ENCODE data around the gene PXDN. TPM values are rescaled to one million over a fixed set of nuclear protein-coding genes. Genes with fewer than 3 reads are reported as not detected.
A peak's percentile ranks its signal among the peaks of the same experiment; 100 is the strongest.

Gene PXDN
- total and polyA plus RNA-seq, 9 donors, result 36.0 to 116 (median 54.5) TPM

GRCh38 chr2:1742681-1743395, 1.5 kb downstream of the PXDN start:
- H3K36me3 ChIP-seq, result no peaks in the 10 kb centered on the region
- H3K4me3 ChIP-seq, result peak overlapping the region; percentile 85
- no peaks in the 10 kb centered on the region for H3K27me3 ChIP-seq
- intact Hi-C loops (cut with DNase I), result loop anchor here (2.0 to 10.0 kb wide), 7 partner anchors 68 to 151 kb away; no protein-coding TSS in a partner anchor
- WGBS, 3 donors, result 0 to 1% (median 0%) methylated on average over 54 of the region's 54 CpGs
- peak overlapping the region; percentile 87 to 96 for H3K27ac ChIP-seq
- H3K9me3 ChIP-seq, result no peaks in the 10 kb centered on the region
- DNase-seq, result peak; percentile 84 to 90 (median 87)
- TF ChIP-seq EP300 (IDR thresholded peaks at IDR 0.05) (no peak), CTCF (IDR thresholded peaks at IDR 0.05) (peak in 2 of 3 donors; percentile 53 to 55)
- peaks cover 21% of the 10 kb centered on the region for H3K4me1 ChIP-seq (ENCODE audit: insufficient read depth)

- Histone ChIP-seq H3K36me3 (no peaks in the 10 kb centered on the region), H3K4me3 (peak overlapping the region; percentile 85), H3K27ac (peak overlapping the region; percentile 87 to 96), H3K4me1 (ENCODE audit: insufficient read depth) (peaks cover 21% of the 10 kb centered on the region), H3K27me3 (no peaks in the 10 kb centered on the region), H3K9me3 (no peaks in the 10 kb centered on the region)
- intact Hi-C loops (cut with DNase I), result loop anchor here (2.0 to 10.0 kb wide), 7 partner anchors 67 to 150 kb away; no protein-coding TSS in a partner anchor
- TF ChIP-seq CTCF (IDR thresholded peaks at IDR 0.05), result no peak
- TF ChIP-seq EP300 (IDR thresholded peaks at IDR 0.05), result no peak
- no peak for TF ChIP-seq POLR2A (IDR thresholded peaks at IDR 0.05)
- WGBS, 3 donors, result 49 to 53% (median 52%) methylated on average over 13 of the region's 13 CpGs
- peak in 2 of 5 donors; percentile 15 to 20 for DNase-seq
Measured at GRCh38 chr2:1742301-1742680, 2.0 kb downstream of the PXDN start.

- Histone ChIP-seq H3K27me3 (no peaks in the 10 kb centered on the region), H3K27ac (peak overlapping the region in 1 of 2 donors; percentile 87), H3K36me3 (no peaks in the 10 kb centered on the region), H3K9me3 (no peaks in the 10 kb centered on the region), H3K4me1 (ENCODE audit: insufficient read depth) (peaks cover 24% of the 10 kb centered on the region), H3K4me3 (no peak overlapping the region)
- TF ChIP-seq POLR2A (IDR thresholded peaks at IDR 0.05) (no peak), CTCF (IDR thresholded peaks at IDR 0.05) (no peak), EP300 (IDR thresholded peaks at IDR 0.05) (no peak)
- DNase-seq, result peak in 2 of 5 donors; percentile 16 to 28
- intact Hi-C loops (cut with DNase I), result loop anchor here (2.0 to 10.0 kb wide), 7 partner anchors 67 to 150 kb away; no protein-coding TSS in a partner anchor
- 94 to 95% (median 94%) methylated on average over 14 of the region's 14 CpGs for WGBS, 3 donors
Measured at GRCh38 chr2:1741851-1742250, 2.5 kb downstream of the PXDN start.

- intact Hi-C loops (cut with DNase I), result loop anchor here (5.0 to 10.0 kb wide), 6 partner anchors 66 to 149 kb away; no protein-coding TSS in a partner anchor
- TF ChIP-seq CTCF (IDR thresholded peaks at IDR 0.05), result no peak
- WGBS, 3 donors, result 88 to 89% (median 89%) methylated on average over 24 of the region's 24 CpGs
- Histone ChIP-seq H3K36me3 (no peaks in the 10 kb centered on the region), H3K27me3 (no peaks in the 10 kb centered on the region), H3K4me3 (no peak overlapping the region), H3K9me3 (no peaks in the 10 kb centered on the region), H3K4me1 (ENCODE audit: insufficient read depth) (peaks cover 24% of the 10 kb centered on the region), H3K27ac (no peak overlapping the region)
- peak in 1 of 5 donors; percentile 18 for DNase-seq
Measured at GRCh38 chr2:1740716-1741589, 3.4 kb downstream of the PXDN start.
